Spleen (tissue), 7 donors: ENCODE results near the gene SUV39H2.

Experiments used
- CTCF ChIP-seq, 11 experiments: fragments of 200-600 bp in 7 of 11; fragments of 450-650 bp in 4 of 11; sonication (generic) in 4 of 11; IDR thresholded peaks in 8 of 11; conservative IDR thresholded peaks in 3 of 11; 1 replicate in 7 of 11; 2 replicates in 4 of 11; pipeline versions ENCODE4 v1.4.0 to v1.8.0; 2016 to 2021; ENCODE audit warnings: antibody characterized with exemption in 11 of 11, inconsistent platforms in 4 of 11, mild to moderate bottlenecking in 1 of 11
- POLR2AphosphoS5 ChIP-seq, 3 donors: sonication (generic); formaldehyde crosslinking; IDR thresholded peaks; one replicate each; pipeline ENCODE4 v1.5.1; 2017; ENCODE audit warnings: antibody characterized with exemption in 3 of 3
- donor health status: DM: no; HTN: no; CAD: no; lungs with moderate emphysema.
- donor health status: DM: no; HTN: no; CAD: no.
- donor health status: DM: no; HTN: no; CAD: no.

- TF ChIP-seq CTCF (IDR thresholded peaks at IDR 0.05 in 8 of 11, conservative IDR thresholded peaks at IDR 0.05 in 3 of 11), result no peak
- no peak for TF ChIP-seq POLR2AphosphoS5 (IDR thresholded peaks at IDR 0.05)
These were observed 37.9 kb downstream of the SUV39H2 start for GRCh38 chr10:14916600-14916999.
